ENCODE measurements around the gene COL4A2.

The COL4A2 gene

DNA sequence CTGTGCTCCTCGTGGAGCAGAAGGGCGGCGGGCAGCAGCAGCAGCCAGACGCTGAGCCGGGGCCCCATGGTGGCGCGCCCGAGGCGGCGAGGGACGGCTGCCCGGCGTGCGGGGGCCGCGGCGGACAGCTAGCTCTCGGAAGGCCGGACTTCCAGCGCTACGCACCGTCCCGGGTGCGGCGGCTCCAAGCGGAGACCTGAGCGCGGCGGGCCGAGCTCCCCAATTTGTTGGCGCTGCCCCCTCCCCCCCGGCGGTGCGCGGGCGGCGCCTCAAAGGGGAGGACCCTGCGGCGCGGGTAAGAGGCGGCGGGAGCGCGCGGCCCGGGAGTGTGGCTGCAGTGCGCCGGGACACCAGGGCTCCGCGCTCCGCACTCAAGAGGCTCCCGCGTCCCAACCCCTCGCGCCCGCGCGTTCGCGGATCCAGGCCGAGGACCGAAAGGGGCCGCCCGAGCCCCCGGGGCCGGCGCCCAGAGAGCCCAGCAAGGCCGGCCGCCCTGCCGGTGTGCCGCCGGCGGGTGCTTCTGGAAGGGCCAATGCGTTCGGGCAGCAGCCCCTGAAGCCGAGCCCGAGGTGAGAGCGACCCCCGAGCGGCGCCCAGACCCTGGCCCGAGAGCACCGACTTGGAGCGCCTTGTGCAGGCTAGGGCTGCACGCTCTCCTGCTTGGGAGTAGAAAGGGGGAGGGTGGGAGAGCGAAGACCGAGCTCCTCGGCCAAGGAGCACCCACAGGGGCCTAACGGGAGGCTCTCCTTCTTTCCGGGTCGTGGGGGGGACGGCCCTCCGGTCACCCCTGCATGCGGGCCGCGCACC is at the start of gene COL4A2, which contains the start of gene COL4A1:
TSS of gene COL4A2 (plus strand) at position 325 of the 807 bp plus-strand sequence. CDS start 620 bp downstream, outside the sequence.
TSS of gene COL4A1 (minus strand) at position 198 of the 807 bp plus-strand sequence. CDS start at position 68, 130 bp downstream.
- no peak for DNase-seq (ENCODE audit: low read depth in 1 of 2, low spot score in 1 of 2)

DNA sequence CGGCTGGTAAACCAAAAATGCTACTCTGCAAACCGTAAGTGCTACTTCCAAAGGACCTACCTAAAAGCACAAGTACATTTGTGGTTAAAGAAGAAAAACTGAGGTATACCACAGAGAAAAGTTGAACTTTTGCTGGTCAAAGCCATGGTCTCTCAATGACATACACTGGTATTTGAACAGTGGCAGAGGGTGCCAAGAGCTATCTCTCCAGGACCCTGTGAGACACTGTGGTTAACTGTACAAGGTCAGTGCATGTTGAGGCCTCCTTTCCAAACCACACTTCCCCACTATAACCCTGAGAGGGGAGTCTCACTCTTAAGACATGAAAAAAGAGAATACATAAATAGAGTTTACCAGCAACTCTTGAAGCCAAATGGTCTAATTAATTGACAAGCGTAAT is 49.7 kb upstream of the COL4A2 start:
- no peak for DNase-seq (ENCODE audit: low read depth in 1 of 2, low spot score in 1 of 2)

DNA sequence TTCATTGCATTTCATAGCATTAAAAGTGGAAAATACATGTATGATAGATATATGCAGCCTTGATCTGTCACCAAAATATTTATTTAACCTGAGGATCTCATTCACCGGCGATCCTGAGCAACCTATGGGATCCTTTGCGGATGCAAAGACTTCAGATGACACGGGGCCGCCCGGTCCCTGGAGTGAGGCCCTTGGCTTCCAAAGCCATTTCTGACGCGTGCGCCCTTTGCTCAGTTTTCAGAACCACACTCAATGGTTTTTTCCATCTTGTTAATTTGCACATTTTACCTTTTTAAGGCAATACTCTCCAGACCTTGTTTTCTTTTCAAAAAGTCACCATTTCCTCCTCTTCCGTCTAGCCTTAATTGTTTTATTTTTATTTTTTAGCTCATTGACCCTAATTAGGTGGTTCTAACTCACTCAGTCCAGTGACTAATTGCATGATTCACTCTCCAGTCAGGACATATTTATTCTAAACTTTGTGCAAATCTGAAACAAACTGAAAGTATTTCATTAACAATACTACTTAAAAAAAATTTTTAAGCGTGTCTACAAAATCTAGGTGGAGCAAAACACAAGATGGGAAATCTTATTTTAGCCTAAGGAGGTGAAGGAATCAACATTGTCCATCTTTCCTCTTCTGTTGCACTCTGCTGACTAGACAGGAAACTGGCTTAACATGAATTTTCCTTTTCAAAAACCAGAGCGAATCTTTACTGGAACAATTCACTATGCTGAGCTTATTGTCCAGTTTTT is 48.0 kb upstream of the COL4A2 start:
- DNase-seq (ENCODE audit: low read depth in 1 of 2, low spot score in 1 of 2) = no peak

DNA sequence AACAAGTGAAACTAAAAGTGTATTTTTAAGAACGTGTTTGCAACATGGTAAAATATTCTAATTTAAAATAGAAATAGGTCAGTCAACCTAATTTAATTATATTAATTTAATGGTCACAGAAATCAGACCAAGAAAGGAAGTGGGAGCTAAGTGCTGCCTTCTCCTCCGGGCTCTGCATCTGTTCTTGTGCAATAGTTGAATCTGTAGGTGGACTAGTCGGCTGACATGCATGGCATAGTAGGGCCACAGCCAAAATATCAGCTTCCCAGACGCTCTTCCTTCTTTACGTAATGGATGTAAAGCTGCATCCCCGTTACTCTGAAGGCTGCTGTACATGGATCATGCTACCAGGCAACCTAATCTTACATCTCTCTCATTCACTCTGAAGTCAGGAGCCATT is 47.4 kb upstream of the COL4A2 start:
- DNase-seq (ENCODE audit: low read depth in 1 of 2, low spot score in 1 of 2) = no peak

DNA sequence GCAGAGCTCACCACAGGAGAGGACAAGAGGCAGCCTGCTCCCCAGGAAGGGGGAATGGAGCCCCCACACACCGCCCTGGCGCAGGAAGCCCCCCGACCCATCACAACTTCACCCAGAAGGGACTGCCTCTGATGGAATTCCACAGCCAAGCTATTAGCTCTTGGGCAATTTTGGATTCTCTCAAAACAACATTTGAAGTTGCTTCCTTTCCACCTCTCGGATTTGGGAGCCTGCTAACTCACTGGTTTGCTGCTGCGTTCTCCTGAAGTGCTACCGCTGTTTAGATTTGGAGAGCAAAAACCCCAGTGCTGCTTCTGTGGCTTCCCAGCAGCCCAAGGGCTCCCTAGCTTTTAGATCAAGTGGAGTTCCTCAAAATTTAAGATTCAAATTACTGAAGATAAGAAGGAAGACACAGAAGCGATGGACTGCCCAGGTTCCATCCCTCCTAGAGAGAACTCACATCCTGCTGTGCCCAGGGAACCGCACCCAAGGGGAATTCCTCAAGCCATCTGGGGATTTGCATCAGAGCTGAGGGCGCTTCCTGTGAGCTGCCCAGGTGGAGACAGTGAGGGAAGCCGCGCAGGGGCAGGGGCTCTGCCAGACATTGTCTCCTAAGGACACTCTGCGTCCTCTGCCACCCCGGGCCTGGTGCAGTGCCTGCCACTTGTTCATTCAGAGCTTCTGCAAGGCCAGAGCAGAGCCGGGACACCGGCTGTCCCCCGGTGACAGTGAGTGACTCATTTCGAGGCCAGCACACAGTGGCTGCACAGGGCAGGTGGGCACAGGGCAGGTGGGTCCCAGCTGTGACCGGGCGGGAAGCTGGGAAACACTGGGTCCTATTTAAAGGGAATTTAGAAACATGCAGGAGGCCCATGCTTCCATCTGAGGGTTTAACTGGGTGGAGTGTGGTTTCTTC is 45.7 kb upstream of the COL4A2 start:
- DNase-seq (ENCODE audit: low read depth in 1 of 2, low spot score in 1 of 2) = no peak

DNA sequence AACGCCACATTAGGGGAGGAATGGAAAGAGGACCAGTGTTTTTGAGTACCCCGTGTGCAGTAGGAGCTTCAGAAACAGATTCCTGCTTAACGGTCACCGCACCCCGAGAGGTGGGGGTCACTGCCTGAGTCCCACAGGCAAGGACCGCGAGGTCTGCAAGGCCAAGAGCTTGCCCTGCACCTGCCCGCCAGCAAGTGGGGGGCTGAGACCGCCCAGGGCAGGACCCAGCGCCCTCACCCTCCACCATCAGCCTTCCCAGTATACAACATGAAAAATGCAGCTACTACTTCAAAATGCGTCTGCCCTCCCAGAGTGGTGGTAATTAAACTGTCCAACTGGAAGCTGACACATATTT is 45.0 kb upstream of the COL4A2 start:
- no peak for DNase-seq (ENCODE audit: low read depth in 1 of 2, low spot score in 1 of 2)

DNA sequence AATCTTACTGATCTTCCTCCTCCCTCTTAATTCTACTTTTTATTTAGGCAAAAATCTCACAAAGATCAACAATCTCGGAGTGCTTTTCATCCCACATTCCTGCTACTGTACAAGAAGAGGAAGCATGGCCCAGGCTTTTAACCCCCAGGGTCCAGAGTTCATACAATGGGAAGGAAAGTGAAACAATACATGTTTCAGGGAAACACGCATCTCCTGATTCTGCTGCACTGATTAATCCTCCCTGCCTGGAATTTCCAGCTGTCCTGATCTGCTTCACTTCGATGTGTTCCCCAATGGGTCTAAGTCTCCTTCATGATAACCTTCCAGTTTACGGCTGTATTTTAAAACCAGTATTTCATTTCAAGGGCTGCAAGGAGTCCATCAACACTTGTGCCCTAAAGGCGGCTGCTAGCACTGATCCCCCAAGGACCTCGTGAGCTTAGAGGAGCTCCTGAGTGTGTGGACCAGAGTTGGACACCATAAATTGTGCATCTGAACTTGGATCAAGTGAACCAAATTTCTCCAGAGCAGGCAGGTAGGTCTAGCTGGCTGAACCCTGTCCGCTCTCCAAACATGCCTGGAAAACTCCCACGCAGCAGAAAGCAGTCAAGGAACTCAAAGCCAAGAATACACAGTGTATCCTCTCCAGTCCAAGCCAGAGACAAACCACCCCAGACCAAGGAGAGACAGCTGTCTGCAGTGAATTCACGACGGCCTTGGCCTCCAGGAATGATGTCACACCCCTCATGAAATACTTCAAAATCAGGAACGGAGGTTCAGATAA is 44.4 kb upstream of the COL4A2 start:
- no peak for DNase-seq (ENCODE audit: low read depth in 1 of 2, low spot score in 1 of 2)

DNA sequence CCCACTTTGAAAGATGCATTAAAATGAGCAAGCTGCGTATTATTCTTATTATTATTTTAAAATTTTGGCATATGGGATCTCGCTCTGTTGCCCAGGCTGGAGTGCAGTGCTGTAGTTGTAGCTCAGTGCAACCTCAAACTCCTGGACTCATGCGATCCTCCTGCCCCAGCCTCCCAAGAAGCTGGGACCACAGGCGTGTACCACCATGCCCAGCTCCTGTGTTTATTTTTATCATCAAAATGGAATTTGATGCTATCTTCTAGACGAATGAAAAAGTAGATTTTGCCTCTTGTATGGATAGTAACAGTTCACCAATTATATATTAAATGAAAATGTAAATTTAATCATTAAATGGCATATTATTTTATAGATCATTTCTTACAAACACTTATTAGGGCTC is 43.7 kb upstream of the COL4A2 start:
- DNase-seq (ENCODE audit: low read depth in 1 of 2, low spot score in 1 of 2) = no peak

DNA sequence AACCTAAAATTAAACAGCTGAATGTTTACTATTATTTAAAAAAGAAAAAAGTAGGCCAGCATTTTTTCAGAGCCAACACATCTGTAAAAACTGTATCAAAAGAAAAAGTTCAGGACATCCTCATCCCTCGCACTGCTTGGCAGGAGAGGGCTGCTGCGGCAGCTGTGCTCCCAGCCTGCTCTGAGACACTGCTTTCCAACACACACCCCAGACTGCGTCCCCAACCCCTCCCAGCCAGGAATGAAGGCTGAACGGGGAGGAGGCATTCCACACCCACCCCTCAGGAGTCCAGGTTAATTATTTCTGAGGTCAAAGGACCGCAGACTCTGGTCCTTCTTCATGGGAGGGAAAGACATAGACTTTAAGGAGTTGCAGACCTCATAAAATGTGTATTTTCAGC is 43.2 kb upstream of the COL4A2 start:
- no peak for DNase-seq (ENCODE audit: low read depth in 1 of 2, low spot score in 1 of 2)

DNA sequence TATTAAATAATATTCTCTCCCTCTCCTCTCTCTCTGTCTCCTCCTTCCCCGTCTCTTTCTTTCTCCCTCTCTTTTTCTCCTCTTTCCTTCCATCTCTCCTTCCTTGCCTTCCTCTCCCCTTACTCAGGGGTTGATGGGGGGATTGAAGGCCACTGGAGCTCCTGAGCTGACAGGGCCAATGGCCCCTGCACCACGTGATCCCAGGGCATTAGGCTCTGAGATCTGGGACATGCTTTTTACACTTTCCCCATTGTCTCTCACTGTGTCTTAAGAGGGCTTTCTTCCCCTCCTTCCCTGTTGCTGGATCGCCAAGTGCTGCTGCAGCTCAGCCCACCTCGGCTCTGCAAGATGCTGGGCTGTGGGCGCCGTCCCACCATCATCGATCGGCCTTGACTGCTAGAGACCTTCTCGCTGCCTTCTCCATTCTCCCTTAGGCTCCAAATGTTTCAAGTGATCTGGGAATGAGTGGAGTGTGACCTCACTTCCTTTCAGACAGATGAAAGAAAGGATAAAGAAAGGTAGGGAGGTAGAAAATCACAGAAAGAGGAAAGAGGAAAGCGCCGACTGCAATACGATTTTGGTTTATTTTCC is 42.3 kb upstream of the COL4A2 start:
- DNase-seq (ENCODE audit: low read depth in 1 of 2, low spot score in 1 of 2) = no peak

DNA sequence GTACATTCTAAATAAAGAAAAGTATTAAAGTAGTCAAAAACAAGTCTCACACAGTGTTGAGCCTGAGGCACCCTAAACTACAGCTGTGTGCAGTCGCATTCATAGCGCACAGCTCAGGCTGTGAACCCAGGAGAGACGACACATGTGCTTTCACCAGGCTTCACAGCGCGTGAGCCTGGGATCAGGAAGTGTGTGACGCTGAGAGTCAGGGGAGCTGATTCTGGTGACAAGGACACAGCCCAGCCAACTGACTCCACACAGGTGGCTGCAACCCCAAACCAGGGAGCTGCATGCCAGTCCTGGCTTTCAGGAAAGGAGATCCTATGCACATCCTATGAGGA is 41.8 kb upstream of the COL4A2 start:
- DNase-seq (ENCODE audit: low read depth in 1 of 2, low spot score in 1 of 2) = no peak

DNA sequence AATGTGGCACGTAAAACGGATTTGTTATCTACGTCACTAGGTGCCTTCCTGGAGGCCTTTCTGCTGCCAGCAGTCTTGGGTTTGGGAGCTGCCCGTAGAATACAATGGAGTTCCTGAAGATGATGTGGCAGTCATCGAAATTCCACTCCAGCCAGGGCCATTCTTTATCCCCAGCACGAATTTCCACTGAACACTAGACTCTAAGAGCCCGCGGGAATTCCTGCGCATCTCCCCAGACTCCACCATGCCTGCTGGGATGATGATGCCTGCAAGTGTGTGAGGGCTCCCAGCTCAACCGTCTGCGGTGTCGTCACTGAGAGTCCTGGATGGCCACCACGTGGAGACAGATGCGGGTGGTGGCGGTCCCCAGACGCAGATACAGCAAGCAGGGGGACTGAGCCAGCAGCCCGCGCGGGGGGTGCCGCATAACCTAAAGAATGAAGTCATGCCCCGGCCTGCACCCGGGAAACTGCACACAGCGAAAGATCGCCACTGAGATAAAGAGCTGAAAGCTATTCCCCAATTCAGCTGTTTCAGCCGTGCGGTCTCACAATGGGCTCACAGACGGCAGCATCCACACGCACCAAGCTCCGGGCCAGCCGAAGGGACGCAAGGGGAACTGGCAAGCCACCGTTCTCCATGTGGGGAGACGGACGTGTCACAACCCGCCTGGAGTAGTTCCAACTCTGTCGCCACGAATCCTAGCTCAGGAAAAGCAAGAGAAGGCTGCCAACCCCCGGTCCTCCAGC is 41.2 kb upstream of the COL4A2 start:
- DNase-seq (ENCODE audit: low read depth in 1 of 2, low spot score in 1 of 2) = no peak

DNA sequence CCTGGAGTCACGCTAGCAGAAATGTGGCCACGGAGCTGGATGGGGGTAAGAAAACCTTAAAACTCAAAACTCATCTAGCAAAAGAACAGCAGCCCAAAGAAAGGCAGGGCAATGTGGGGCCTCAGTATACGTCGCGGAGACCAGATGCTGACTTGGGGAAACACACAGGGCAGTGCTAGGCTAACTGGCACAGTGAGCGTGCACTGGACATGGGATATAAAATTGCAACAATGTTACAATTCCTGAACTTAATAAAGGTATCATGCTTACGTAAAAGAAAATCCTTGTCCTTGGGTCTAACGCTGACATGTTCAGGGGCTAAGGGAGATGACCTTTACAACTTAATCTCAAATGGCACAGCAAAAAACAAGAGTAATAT is 40.7 kb upstream of the COL4A2 start:
- DNase-seq (ENCODE audit: low read depth in 1 of 2, low spot score in 1 of 2) = no peak

DNA sequence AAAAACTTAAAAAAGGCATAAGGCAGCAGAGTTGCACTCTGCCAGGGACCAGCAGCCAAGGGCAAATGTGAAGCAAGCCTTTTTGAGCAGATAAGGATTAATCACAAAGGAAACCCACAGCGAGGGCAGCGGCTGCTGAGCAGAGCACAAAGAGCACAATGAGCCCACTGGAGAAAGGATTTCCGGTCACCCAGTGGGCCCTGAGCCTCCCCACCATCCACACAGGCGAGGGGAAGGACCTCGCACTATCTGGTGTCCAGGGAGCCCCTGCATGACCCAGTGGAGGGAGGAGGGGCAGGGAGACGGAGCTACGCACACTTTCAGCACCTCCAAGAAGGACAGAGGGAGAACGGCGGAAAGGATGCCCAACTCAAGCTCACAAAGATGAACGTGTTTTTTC is 40.1 kb upstream of the COL4A2 start:
- no peak for DNase-seq (ENCODE audit: low read depth in 1 of 2, low spot score in 1 of 2)

DNA sequence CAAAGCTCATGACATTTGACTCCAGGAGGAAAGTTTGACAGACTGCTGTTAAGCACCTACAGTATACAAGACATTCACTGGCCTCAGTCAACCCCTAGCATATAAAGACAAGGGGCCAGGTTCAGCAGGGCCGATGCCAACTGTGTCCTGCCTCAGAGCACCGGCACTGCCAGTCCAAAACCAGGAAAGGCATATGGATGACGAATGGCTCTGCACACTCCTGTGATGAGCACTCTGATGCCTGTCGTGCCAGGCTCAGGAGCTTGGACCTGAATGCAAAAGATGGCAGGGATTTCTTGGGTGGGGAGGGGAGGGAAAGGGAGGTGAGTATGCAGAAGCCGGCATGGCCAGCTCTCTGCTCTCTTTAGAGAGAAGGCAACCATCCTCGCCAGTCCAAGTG is 39.0 kb upstream of the COL4A2 start:
- no peak for DNase-seq (ENCODE audit: low read depth in 1 of 2, low spot score in 1 of 2)

DNA sequence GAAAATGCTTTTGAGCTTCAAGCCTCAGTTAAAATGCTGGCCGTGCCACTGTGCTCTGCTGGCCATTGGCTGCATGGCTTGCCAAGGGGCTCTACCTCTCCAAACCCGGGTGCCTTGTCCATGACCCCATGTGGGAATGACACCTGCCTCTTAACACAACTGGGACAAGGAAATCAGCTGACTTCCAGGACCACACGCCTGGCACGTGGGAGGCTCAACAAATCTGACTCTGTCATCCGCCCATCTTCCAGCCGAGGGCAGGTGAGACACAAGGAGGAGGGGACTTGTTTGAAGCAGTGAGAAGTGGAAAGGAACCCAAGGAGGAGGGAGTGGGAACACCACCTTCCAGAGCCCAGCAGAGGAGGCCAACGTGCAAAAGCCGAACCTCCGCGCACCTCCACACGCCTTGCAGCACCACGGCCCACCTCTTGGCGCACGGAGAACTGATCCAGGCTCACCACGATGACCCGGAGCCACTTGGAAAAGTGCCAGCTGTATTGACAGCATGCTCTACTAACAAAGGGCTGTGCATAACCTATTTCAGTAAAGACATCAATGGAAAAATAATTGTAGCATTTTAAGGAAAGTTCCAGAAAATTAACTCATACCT is 38.4 kb upstream of the COL4A2 start:
- no peak for DNase-seq (ENCODE audit: low read depth in 1 of 2, low spot score in 1 of 2)

DNA sequence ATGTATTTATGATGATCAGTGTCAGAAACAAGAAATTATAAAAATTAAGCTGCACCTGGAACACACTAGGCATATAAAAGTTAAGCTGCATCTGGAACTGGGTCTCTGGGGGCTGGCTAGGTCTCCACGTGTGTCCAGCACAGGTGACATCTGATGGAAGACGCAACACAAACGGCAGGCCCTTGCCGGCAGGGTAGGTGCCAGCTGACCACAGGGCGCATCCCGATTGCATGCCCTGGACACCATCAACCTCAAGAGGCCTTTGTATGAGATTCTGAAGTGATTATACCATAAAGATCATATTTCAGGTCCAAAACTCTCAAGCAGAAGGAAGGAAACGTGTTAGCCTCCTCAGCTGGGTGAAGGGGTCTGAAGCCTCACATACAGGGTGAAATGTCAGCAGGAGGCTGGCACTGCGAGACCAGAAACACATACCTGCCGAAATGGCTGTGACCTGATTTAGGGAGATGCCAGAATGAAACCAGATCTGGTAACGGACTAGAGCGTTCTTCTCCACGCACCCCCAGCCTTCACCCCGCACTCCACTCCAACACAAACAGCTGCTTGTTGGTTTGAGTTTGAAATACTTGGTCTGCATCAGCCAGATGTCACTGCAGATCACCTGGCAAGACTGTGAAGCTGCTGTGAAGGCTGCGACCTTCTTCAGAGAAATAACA is 37.4 kb upstream of the COL4A2 start:
- DNase-seq (ENCODE audit: low read depth in 1 of 2, low spot score in 1 of 2) = no peak

DNA sequence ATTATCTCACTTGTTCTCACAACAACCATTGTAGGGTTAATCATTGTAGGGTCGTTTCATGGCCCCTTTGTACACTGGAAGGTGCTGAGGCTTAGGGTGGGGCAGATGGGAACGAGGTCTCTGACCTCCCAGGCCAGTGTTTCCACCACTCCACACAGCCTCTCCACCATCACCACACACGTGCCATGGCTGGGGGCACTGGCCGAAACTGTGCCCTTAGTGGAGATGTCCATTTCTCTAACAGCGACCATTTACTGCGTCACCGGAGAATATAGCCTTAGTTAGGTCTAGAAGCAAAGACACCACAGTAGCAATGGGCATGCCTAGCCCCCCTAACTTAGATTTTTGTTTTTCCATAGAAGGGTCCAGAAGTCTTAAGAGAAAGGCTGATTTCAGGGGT is 36.6 kb upstream of the COL4A2 start:
- DNase-seq (ENCODE audit: low read depth in 1 of 2, low spot score in 1 of 2) = no peak

DNA sequence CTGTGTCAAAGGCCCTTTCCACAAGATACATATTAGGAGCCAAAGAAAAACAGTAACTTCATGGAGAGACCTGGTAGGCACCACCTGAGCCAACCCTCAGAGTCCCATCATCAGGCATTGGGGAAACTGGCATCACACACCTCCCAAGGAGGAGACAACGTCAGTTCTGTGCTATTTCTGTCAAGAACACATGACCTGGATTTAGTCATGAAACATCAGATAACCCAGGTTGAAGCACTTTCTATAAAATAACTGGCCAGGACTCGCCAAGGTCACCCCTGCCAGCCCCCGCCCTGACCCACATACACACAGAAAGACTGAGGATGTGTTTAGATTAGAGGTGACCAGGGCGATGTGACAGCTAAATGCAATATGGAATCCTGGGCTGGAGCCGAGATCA is 35.8 kb upstream of the COL4A2 start:
- DNase-seq (ENCODE audit: low read depth in 1 of 2, low spot score in 1 of 2) = no peak
